Measurements from ENCODE around the gene RRAS2.
"Not testable (repeated sequence)": the region's sequence is repeated elsewhere in the genome, so short reads cannot be mapped to it uniquely, and the experiment has no call there.

RRAS2 gene

GRCh38 chr11:14259878-14260277 lies 99.1 kb downstream of the RRAS2 start:
- DNase-seq (ENCODE audit: extremely low read depth in 1 of 2, low read depth in 1 of 2) = no peak

GRCh38 chr11:14259186-14259784 lies 99.7 kb downstream of the RRAS2 start:
- no peak for DNase-seq (ENCODE audit: extremely low read depth in 1 of 2, low read depth in 1 of 2)

DNA sequence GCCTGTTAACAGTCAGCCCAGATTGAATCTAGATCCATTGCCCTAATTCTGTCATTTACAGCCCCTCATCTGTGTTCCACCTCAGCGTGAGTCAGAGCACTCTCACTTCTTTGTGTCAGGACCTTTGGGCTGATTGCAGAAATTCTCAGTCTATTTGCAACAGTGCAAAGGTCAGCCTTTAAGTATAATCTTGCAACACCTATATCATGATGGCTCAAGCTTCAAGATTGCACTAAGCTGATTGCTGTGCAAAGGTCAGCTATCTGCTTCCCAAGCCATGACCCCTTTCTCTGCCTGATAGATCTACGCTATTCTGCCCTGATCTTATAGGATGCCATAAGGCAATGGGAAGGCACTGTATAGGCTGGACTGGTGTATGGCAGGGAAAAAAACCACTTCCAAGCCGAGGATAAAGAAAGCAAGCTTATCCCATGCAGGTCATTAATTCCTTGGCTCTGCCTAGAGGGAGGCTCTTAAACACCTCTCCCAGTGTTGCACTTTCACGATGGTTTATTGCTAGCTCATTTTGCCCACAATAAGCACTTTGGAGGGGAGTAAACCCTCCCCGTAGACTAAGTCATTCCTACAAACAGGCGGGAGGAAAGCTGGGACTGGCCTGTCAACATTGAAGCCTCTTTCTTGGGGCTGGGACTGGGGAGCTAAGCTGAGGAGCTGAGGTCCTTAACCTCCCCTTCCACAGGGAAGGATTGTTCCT lies 100.6 kb downstream of the RRAS2 start:
- no peak for DNase-seq (ENCODE audit: extremely low read depth in 1 of 2, low read depth in 1 of 2)

DNA sequence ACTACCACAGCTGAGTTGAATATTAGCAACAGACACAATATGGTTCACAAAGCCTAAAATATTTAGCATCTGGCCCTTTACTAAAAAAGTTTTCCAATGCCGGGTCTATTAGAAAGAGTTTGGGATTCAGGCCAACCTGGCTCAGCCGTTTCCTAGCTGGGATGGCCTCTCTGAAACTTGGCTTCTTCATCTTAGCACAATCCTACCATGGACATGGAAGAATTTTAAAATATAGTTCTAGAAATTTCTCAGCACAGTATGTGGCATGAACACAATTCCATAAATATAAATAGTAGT lies 103.8 kb downstream of the RRAS2 start:
- no peak for DNase-seq (ENCODE audit: extremely low read depth in 1 of 2, low read depth in 1 of 2)

- DNase-seq (ENCODE audit: extremely low read depth in 1 of 2, low read depth in 1 of 2) = no peak
These were observed 104.3 kb downstream of the RRAS2 start for GRCh38 chr11:14254533-14255237.

DNA sequence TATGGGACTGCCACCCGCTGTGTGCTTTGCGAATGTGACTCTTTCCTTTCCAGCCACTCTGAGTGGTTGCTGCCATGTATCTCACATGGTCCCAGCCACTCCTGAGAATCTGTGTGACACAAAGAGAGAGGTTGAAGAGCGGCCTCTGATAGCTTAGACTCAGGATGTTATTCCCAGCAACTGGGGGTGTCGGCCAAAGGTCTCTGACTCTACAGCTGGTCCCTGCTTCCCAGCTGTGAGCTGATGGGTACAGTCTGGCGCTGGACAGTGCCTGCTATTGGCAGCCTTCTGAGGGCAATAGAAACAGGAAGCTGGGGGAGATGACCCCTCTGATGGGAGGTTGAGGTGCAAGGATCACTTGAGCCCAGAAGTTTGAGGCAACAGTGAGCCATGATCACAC lies 105.1 kb downstream of the RRAS2 start:
- no peak for DNase-seq (ENCODE audit: extremely low read depth in 1 of 2, low read depth in 1 of 2)

DNA sequence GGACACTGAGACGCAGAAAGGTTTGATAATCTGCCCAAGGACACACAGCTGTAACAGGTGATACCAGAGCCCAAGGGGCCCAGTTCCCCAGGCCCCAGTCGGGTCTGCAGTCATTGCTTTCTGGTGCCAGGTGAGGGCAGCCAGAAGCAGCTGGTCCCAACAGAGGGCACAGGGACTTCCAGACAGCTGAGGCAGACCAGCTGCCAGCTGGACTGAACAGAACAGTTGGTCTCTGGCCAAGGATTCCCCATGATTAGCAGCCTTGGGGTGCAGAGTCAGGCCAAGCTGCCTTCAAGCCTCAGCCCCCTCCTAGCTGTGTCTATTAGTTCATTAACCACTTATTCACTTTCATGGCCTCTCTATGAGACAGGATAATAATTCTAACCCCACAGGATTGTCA lies 105.6 kb downstream of the RRAS2 start:
- no peak for DNase-seq (ENCODE audit: extremely low read depth in 1 of 2, low read depth in 1 of 2)

- DNase-seq (ENCODE audit: extremely low read depth in 1 of 2, low read depth in 1 of 2) = not testable (repeated sequence)
These were observed 106.5 kb downstream of the RRAS2 start for GRCh38 chr11:14252501-14252900.

- DNase-seq (ENCODE audit: extremely low read depth in 1 of 2, low read depth in 1 of 2) = no peak
These were observed 107.2 kb downstream of the RRAS2 start for GRCh38 chr11:14251754-14252153.

GRCh38 chr11:14249121-14249963 lies 109.6 kb downstream of the RRAS2 start:
- peak in 1 of 2 donors; percentile 27 for DNase-seq (ENCODE audit: extremely low read depth in 1 of 2, low read depth in 1 of 2)

DNA sequence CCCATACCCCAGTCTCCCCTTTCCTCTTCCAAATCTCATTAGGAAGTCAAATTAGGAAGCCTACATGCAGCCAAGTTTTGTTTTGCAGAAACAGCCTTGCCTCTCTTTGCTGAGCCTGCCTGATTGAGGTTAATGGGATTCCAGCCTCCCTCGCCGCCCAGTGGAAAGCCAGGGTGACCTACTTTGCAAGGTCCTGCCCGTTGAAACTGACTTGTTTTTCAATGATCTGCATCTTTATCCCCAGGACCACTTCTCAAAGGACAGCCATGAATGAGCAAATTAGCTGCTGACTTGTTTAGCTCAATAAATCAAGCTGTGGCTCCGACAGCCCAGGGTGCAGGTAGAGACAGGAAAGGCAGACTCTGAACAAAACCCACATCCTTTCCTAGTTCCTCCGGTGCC lies 110.4 kb downstream of the RRAS2 start:
- no peak for DNase-seq (ENCODE audit: extremely low read depth in 1 of 2, low read depth in 1 of 2)

GRCh38 chr11:14245444-14245843 lies 113.5 kb downstream of the RRAS2 start:
- no peak for DNase-seq (ENCODE audit: extremely low read depth in 1 of 2, low read depth in 1 of 2)

- no peak for DNase-seq (ENCODE audit: extremely low read depth in 1 of 2, low read depth in 1 of 2)
These were observed 114.1 kb downstream of the RRAS2 start for GRCh38 chr11:14244926-14245325.

GRCh38 chr11:14242733-14243132 lies 116.2 kb downstream of the RRAS2 start:
- DNase-seq (ENCODE audit: extremely low read depth in 1 of 2, low read depth in 1 of 2) = no peak

DNA sequence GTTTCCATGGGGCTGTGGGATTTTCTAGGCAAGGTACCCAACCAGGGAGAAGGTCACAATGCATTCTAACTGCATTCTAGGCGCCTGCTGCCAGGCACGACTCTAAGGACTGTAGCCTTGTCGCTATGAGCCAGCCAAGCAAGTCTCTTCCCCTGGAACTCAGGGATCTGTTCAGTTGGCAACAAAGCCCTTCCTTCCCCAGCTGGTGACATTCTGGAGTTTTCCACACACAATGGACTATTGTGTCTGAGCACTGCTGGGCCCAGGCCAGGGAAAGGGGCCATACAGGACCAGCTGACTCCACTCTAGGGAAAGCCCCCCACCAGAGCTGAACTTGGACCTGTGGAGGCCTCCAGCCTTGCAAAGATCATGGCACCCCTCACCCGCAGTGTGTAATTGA lies 116.8 kb downstream of the RRAS2 start:
- no peak for DNase-seq (ENCODE audit: extremely low read depth in 1 of 2, low read depth in 1 of 2)

- DNase-seq (ENCODE audit: extremely low read depth in 1 of 2, low read depth in 1 of 2) = no peak
These were observed 118.0 kb downstream of the RRAS2 start for GRCh38 chr11:14240951-14241350.

- no peak for DNase-seq (ENCODE audit: extremely low read depth in 1 of 2, low read depth in 1 of 2)
These were observed 118.8 kb downstream of the RRAS2 start for GRCh38 chr11:14240221-14240620.

GRCh38 chr11:14237444-14237961 lies 121.5 kb downstream of the RRAS2 start:
- no peak for DNase-seq (ENCODE audit: extremely low read depth in 1 of 2, low read depth in 1 of 2)

GRCh38 chr11:14235701-14236100 lies 123.3 kb downstream of the RRAS2 start:
- no peak for DNase-seq (ENCODE audit: extremely low read depth in 1 of 2, low read depth in 1 of 2)

GRCh38 chr11:14234446-14234845 lies 124.5 kb downstream of the RRAS2 start:
- DNase-seq (ENCODE audit: extremely low read depth in 1 of 2, low read depth in 1 of 2) = no peak

GRCh38 chr11:14232652-14233051 lies 126.3 kb downstream of the RRAS2 start:
- no peak for DNase-seq (ENCODE audit: extremely low read depth in 1 of 2, low read depth in 1 of 2)
